D341Med (cell line): ENCODE measurements around the gene TNFRSF1B.

ENCODE experiments used
- DNase-seq: peaks from one replicate; pipeline ENCODE4 v3.0.0; 2012; ENCODE audit warnings: low spot score

Gene TNFRSF1B

GRCh38 chr1:12142141-12142823 is 24.5 kb upstream of the TNFRSF1B start:
- no peak for DNase-seq

- DNase-seq: no peak
Measured at GRCh38 chr1:12142891-12143630, 23.7 kb upstream of the TNFRSF1B start.

GRCh38 chr1:12143631-12144155 is 23.1 kb upstream of the TNFRSF1B start:
- DNase-seq: no peak

GRCh38 chr1:12144236-12144635 is 22.6 kb upstream of the TNFRSF1B start:
- no peak for DNase-seq

GRCh38 chr1:12144969-12145368 is 21.8 kb upstream of the TNFRSF1B start:
- no peak for DNase-seq

GRCh38 chr1:12145616-12146342 is 21.0 kb upstream of the TNFRSF1B start:
- DNase-seq: no peak

GRCh38 chr1:12146343-12147112 is 20.3 kb upstream of the TNFRSF1B start:
- no peak for DNase-seq

GRCh38 chr1:12147201-12147701 is 19.5 kb upstream of the TNFRSF1B start:
- no peak for DNase-seq

- DNase-seq: no peak
Measured at GRCh38 chr1:12148160-12148957, 18.4 kb upstream of the TNFRSF1B start.

GRCh38 chr1:12148958-12149790 is 17.6 kb upstream of the TNFRSF1B start:
- DNase-seq: no peak

- DNase-seq: no peak
Measured at GRCh38 chr1:12149791-12150175, 17.0 kb upstream of the TNFRSF1B start.

- DNase-seq: no peak
Measured at GRCh38 chr1:12150456-12151200, 16.2 kb upstream of the TNFRSF1B start.

- DNase-seq: no peak
Measured at GRCh38 chr1:12151465-12151864, 15.3 kb upstream of the TNFRSF1B start.

- DNase-seq: no peak
Measured at GRCh38 chr1:12152113-12152891, 14.5 kb upstream of the TNFRSF1B start.

- no peak for DNase-seq
Measured at GRCh38 chr1:12153181-12153785, 13.5 kb upstream of the TNFRSF1B start.

- DNase-seq: no peak
Measured at GRCh38 chr1:12155328-12155727, 11.5 kb upstream of the TNFRSF1B start.

GRCh38 chr1:12157366-12158231 is 9.2 kb upstream of the TNFRSF1B start:
- DNase-seq: no peak
